Cardiac muscle cell (in vitro differentiated cells and primary cell): Measurements from ENCODE around the gene AP4S1. TPM values are rescaled to one million over a fixed set of nuclear protein-coding genes. Genes with fewer than 3 reads are reported as not detected.
A peak's percentile ranks its signal among the peaks of the same experiment; 100 is the strongest.
"Not testable (repeated sequence)": the region's sequence is repeated elsewhere in the genome, so short reads cannot be mapped to it uniquely, and the experiment has no call there.

Source experiments
- DNase-seq, 2 donors: peaks; one replicate each; pipeline versions ENCODE4 v3.0.0 to v3.0.0-alpha.2; 2010 to 2017; ENCODE audit warnings: low read depth in 1 of 2, low spot score in 1 of 2
- H3K27ac ChIP-seq: fragments of 200-600 bp; sonication (generic); 2 replicates; pipeline ENCODE4 v1.5.1; 2016
- H3K27me3 ChIP-seq: fragments of 200-600 bp; sonication (generic); 2 replicates; pipeline ENCODE4 v1.6.0; 2016; ENCODE audit warnings: control low read depth
- H3K36me3 ChIP-seq: fragments of 200-600 bp; sonication (generic); 2 replicates; pipeline ENCODE4 v1.5.1; 2016; ENCODE audit warnings: control low read depth
- H3K4me1 ChIP-seq: fragments of 200-600 bp; sonication (generic); 2 replicates; pipeline ENCODE4 v1.8.1; 2017; ENCODE audit warnings: low read depth, mild to moderate bottlenecking, mixed run types
- H3K4me3 ChIP-seq: fragments of 200-600 bp; sonication (generic); 2 replicates; pipeline ENCODE4 v1.5.1; 2016; ENCODE audit warnings: mild to moderate bottlenecking
- H3K9me3 ChIP-seq: fragments of 200-600 bp; sonication (generic); 2 replicates; pipeline ENCODE4 v1.5.1; 2017; ENCODE audit warnings: low read depth, mild to moderate bottlenecking, control low read depth
- CTCF ChIP-seq: IDR thresholded peaks from 2 replicates; pipeline ENCODE4 v1.5.1; 2012; ENCODE audit warnings: low read depth, mild to moderate bottlenecking, low read length
- polyA plus RNA-seq: library from polyadenylated mRNA; unstranded; fragments of >200 nt; fragmentation: Nextera tagmentation; extraction: Ambion mirVana; gene quantifications from 2 replicates; pipeline ENCODE4 v1.2.1, GENCODE V29; 2016
- total RNA-seq: library from RNA; depleted of rRNA; stranded (reverse); fragments of >200 nt; gene quantifications from 2 replicates; pipeline ENCODE4 v1.2.3, GENCODE V29; 2016

The AP4S1 gene
- total and polyA plus RNA-seq, 2 experiments from 2014 or later: 8.2 to 10.5 TPM

DNA sequence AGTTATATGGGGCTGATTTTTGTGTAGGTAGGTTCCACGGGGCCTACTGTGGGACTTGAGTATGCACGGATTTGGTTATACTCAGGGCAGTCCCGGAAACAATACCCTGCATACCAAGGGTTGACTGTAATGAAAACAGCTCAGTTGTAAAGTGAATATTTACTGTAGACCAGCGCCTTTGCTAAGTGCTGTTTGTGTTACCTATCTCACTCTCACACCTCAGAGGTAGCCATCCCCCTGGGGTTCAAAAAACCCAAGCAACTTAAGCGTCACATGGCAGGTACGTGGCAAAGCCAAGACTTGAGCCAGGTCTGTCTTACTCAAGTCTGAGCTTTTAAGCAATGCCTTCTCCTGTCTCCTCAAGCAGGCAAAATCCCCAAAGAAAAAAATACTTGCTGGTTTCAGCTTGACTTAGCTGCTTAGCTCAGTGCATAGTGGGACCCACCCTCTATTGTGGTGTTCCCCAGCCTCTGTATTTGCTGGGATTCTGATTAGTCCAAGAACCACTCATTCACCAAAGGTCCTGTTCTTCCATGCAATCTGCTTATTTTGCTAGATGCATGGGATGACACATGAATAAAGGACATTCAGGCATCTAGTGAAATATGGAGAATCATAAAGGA is 34.9 kb downstream of the AP4S1 start:
- Histone ChIP-seq H3K27ac (no peak overlapping the region), H3K27me3 (no peaks in the 10 kb centered on the region), H3K36me3 (no peaks in the 10 kb centered on the region), H3K4me3 (no peak overlapping the region), H3K9me3 (no peaks in the 10 kb centered on the region), H3K4me1 (no peaks in the 10 kb centered on the region)
- TF ChIP-seq CTCF: no peak
- no peak for DNase-seq

DNA sequence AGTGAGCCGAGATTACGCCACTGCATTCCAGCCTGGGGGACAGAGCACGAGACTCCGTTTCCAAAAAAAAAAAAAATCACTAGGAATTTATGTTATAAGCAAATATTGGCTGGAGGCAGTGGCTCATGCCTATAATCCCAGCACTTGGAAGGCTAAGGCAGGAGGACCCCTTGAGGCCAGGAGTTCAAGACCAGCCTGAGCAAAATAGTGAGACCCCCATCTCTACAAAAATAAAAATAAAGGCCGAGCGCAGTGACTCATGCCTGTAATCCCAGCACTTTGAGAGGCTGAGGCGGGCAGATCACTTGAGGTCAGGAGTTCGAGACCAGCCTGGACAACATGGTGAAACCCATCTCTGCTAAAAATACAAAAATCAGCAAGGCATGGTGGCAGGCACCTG is 37.5 kb downstream of the AP4S1 start:
- H3K27ac ChIP-seq, H3K4me3 ChIP-seq, H3K27me3 ChIP-seq, H3K4me1 ChIP-seq, DNase-seq, H3K9me3 ChIP-seq, H3K36me3 ChIP-seq: not testable (repeated sequence)

DNA sequence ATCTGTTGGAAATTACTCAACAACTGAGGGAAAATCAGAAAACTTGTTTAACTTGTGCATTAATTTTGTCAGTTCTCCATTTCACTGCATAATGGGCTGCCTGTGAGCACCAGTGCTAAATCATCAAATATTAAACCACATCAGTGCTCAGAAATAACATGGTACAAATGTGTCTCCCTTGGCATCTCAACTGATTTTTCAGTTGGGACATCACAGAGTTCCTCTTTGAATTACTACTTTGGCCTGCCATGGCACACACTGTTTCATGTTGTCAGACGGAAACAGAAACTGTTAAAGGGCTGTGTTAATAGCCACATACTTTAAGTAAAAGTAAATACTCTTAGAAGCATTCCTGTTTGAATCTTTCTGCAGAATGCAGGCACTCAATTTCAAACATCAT is 42.8 kb downstream of the AP4S1 start:
- Histone ChIP-seq H3K4me3 (no peak overlapping the region), H3K4me1 (no peaks in the 10 kb centered on the region), H3K27ac (no peak overlapping the region), H3K9me3 (no peaks in the 10 kb centered on the region), H3K36me3 (no peaks in the 10 kb centered on the region), H3K27me3 (no peaks in the 10 kb centered on the region)
- no peak for DNase-seq
- no peak for TF ChIP-seq CTCF

DNA sequence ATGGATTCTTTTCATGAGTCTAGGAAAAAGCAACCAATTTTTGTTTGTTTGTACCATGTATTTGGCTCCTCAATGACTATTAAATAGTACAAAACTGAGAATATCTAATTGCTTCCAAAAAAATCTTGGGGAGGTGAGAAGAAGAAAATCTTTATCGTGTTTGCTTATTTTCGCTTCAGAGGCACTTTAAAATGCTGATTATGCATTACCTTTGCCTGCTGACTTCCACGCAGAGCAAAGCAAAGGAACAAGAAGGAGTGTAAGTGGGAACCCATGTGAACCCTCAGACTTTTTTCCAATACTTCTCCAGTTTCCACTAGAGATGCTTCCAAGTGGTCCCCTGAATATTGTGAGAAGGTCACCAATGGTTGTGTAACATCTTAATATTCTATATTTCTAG is 43.9 kb downstream of the AP4S1 start:
- no peaks in the 10 kb centered on the region for H3K4me1 ChIP-seq
- no peaks in the 10 kb centered on the region for H3K36me3 ChIP-seq
- no peaks in the 10 kb centered on the region for H3K9me3 ChIP-seq
- no peak overlapping the region for H3K4me3 ChIP-seq
- no peak overlapping the region for H3K27ac ChIP-seq
- no peak for TF ChIP-seq CTCF
- no peaks in the 10 kb centered on the region for H3K27me3 ChIP-seq
- DNase-seq: no peak

DNA sequence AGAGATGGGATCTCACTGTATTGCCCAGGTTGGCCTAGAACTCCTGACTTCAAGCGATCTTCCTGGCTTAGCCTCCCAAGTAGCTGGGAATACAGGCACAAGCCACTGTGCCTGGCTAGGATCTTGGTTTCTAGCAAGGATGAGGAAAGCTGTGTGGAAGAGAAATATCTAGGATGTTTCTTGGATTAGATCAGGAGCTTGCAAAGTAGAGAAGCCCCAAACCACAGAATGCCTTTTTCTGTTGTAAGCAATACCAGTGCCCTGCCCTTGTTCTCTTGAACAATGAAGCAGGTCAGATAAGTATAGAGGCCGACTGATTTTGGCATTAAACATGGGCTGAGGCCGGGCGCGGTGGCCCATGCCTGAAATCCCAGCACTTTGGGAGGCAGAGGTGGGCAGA is 45.0 kb downstream of the AP4S1 start:
- Histone ChIP-seq H3K27me3 (no peaks in the 10 kb centered on the region), H3K27ac (no peak overlapping the region), H3K4me1 (no peaks in the 10 kb centered on the region), H3K4me3 (no peak overlapping the region), H3K36me3 (no peaks in the 10 kb centered on the region), H3K9me3 (no peaks in the 10 kb centered on the region)
- peak in 1 of 2 donors; percentile 95 for DNase-seq
- TF ChIP-seq CTCF: no peak

DNA sequence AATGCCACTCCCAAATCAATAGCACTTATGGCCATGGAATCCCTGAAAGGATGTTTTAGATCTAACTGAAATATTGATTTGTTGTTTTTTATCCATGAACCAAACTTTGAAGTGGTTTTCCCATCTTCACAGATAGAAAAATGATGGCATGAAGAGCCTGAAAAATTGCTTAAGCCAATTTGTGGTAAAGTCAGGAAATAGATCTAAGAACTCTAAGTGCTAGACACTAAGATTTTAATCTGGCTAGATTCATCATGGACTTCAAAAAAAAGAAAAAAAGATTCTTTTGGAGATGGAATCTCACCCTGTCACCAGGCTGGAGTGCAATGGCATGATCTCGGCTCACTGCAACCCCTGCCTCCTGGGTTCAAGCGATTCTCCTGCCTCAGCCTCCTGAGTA is 45.7 kb downstream of the AP4S1 start:
- Histone ChIP-seq H3K9me3 (no peaks in the 10 kb centered on the region), H3K4me1 (no peaks in the 10 kb centered on the region), H3K27me3 (no peaks in the 10 kb centered on the region), H3K27ac (no peak overlapping the region), H3K4me3 (no peak overlapping the region), H3K36me3 (no peaks in the 10 kb centered on the region)
- no peak for TF ChIP-seq CTCF
- DNase-seq: peak in 1 of 2 donors; percentile 7
